HEK293T (cell line): ENCODE results near the gene KCNG2.

Source experiments
- CTCF ChIA-PET: fragments of 350-600 bp; formaldehyde crosslinking; extraction: SDS; loops from one replicate; lab custom pipeline; 2021; ENCODE audit warnings: antibody characterized with exemption, inconsistent platforms; lab: Yijun Ruan, JAX
- POLR2A ChIA-PET: fragments of 350-600 bp; formaldehyde crosslinking; extraction: SDS; loops from one replicate; lab custom pipeline; 2020; ENCODE audit warnings: antibody characterized with exemption, inconsistent platforms; lab: Yijun Ruan, JAX
- DNase-seq: peaks from one replicate; pipeline ENCODE4 v3.0.0; 2012; ENCODE audit warnings: mixed read lengths; ENCODE audit errors: extremely low spot score
- ARNT ChIP-seq: fragments of 450-650 bp; IDR thresholded peaks from 2 replicates; pipeline ENCODE4 v1.6.1; 2017; ENCODE audit warnings: mild to moderate bottlenecking
- BHLHE40 ChIP-seq: fragments of 450-650 bp; IDR thresholded peaks from 2 replicates; pipeline ENCODE4 v1.6.1; 2016; ENCODE audit warnings: mild to moderate bottlenecking, moderate library complexity, borderline replicate concordance
- CTBP1 ChIP-seq: fragments of 450-650 bp; IDR thresholded peaks from 2 replicates; pipeline ENCODE4 v1.6.1; 2016; ENCODE audit warnings: borderline replicate concordance
- ELF4 ChIP-seq: fragments of 450-650 bp; IDR thresholded peaks from 2 replicates; pipeline ENCODE4 v1.6.1; 2017; ENCODE audit warnings: antibody characterized with exemption
- FOXA1 ChIP-seq: fragments of 450-650 bp; IDR thresholded peaks from 2 replicates; pipeline ENCODE4 v1.6.1; 2016; ENCODE audit warnings: mild to moderate bottlenecking
- FOXK2 ChIP-seq: fragments of 450-650 bp; IDR thresholded peaks from 2 replicates; pipeline ENCODE4 v1.6.1; 2016; ENCODE audit warnings: mild to moderate bottlenecking
- FOXM1 ChIP-seq: fragments of 450-650 bp; IDR thresholded peaks from 2 replicates; pipeline ENCODE4 v1.6.1; 2017; ENCODE audit warnings: mild to moderate bottlenecking, borderline replicate concordance
- HDGF ChIP-seq: fragments of 450-650 bp; IDR thresholded peaks from 2 replicates; pipeline ENCODE4 v1.6.1; 2017; ENCODE audit warnings: antibody characterized with exemption, borderline replicate concordance
- L3MBTL2 ChIP-seq: fragments of 450-650 bp; conservative IDR thresholded peaks from 2 replicates; pipeline ENCODE4 v1.6.1; 2016; ENCODE audit warnings: mild to moderate bottlenecking
- LEF1 ChIP-seq: fragments of 450-650 bp; IDR thresholded peaks from 2 replicates; pipeline ENCODE4 v1.6.1; 2017; ENCODE audit warnings: mild to moderate bottlenecking, borderline replicate concordance
- NFRKB ChIP-seq: fragments of 450-650 bp; IDR thresholded peaks from 2 replicates; pipeline ENCODE4 v1.6.1; 2016; ENCODE audit warnings: mild to moderate bottlenecking, moderate library complexity
- PKNOX1 ChIP-seq: fragments of 450-650 bp; IDR thresholded peaks from 2 replicates; pipeline ENCODE4 v1.6.1; 2016
- SP1 ChIP-seq: fragments of 450-650 bp; IDR thresholded peaks from 2 replicates; pipeline ENCODE4 v1.6.1; 2017
- SUZ12 ChIP-seq: fragments of 450-650 bp; IDR thresholded peaks from 2 replicates; pipeline ENCODE4 v1.6.1; 2016; ENCODE audit warnings: mild to moderate bottlenecking
- TARDBP ChIP-seq: fragments of 450-650 bp; IDR thresholded peaks from 2 replicates; pipeline ENCODE4 v1.6.1; 2016
- ZNF384 ChIP-seq: fragments of 450-650 bp; IDR thresholded peaks from 2 replicates; pipeline ENCODE4 v1.6.1; 2016

KCNG2 gene

GRCh38 chr18:79787865-79788733 lies 9.6 kb upstream of the KCNG2 start:
- ChIA-PET POLR2A (no interaction called here), CTCF (no interaction called here)
- DNase-seq, result no peak
- TF ChIP-seq FOXK2, result no peak
- TF ChIP-seq ARNT, result no peak
- no peak for TF ChIP-seq LEF1
- no peak for TF ChIP-seq FOXA1
- TF ChIP-seq TARDBP, result no peak
- no peak for TF ChIP-seq NFRKB
- TF ChIP-seq HDGF, result no peak
- TF ChIP-seq FOXM1, result no peak

GRCh38 chr18:79788734-79789085 lies 9.0 kb upstream of the KCNG2 start:
- DNase-seq, result no peak
- CTCF ChIA-PET, result no interaction called here
- no peak for TF ChIP-seq FOXA1
- no peak for TF ChIP-seq NFRKB
- TF ChIP-seq SUZ12, result no peak
- no peak for TF ChIP-seq ARNT
- TF ChIP-seq PKNOX1, result no peak
- no peak for TF ChIP-seq TARDBP
- no peak for TF ChIP-seq CTBP1
- TF ChIP-seq ELF4, result no peak
- TF ChIP-seq LEF1, result no peak
- POLR2A ChIA-PET, result no interaction called here

GRCh38 chr18:79789091-79789891 lies 8.4 kb upstream of the KCNG2 start:
- TF ChIP-seq HDGF (no peak), SP1 (no peak), ZNF384 (no peak), SUZ12 (no peak), TARDBP (no peak), ELF4 (no peak), NFRKB (no peak), BHLHE40 (no peak), ARNT (no peak), LEF1 (no peak), FOXA1 (no peak), L3MBTL2 (no peak), FOXK2 (no peak), PKNOX1 (no peak), CTBP1 (no peak), FOXM1 (no peak)
- ChIA-PET POLR2A (no interaction called here), CTCF (no interaction called here)
- DNase-seq, result no peak

- DNase-seq, result no peak
- no peak for TF ChIP-seq FOXA1
- TF ChIP-seq SUZ12, result no peak
- no peak for TF ChIP-seq LEF1
- no peak for TF ChIP-seq PKNOX1
- no peak for TF ChIP-seq ELF4
- no peak for TF ChIP-seq HDGF
- TF ChIP-seq SP1, result no peak
- no peak for TF ChIP-seq FOXK2
- no peak for TF ChIP-seq ARNT
- no peak for TF ChIP-seq L3MBTL2
- no peak for TF ChIP-seq BHLHE40
- TF ChIP-seq ZNF384, result no peak
- TF ChIP-seq TARDBP, result no peak
- TF ChIP-seq NFRKB, result no peak
- no peak for TF ChIP-seq CTBP1
- no peak for TF ChIP-seq FOXM1
- ChIA-PET POLR2A (no interaction called here), CTCF (no interaction called here)
Measured at GRCh38 chr18:79789901-79790890, 7.5 kb upstream of the KCNG2 start.
